Activated T-cell treated with anti-CD3 and anti-CD28 coated beads for 48 hours (primary cell): Measurements from ENCODE around the gene NR1H3.

Experiments
- DNase-seq: peaks from one replicate; pipeline ENCODE4 v3.0.0-alpha.2; 2020; ENCODE audit warnings: low read depth

NR1H3 gene

DNA sequence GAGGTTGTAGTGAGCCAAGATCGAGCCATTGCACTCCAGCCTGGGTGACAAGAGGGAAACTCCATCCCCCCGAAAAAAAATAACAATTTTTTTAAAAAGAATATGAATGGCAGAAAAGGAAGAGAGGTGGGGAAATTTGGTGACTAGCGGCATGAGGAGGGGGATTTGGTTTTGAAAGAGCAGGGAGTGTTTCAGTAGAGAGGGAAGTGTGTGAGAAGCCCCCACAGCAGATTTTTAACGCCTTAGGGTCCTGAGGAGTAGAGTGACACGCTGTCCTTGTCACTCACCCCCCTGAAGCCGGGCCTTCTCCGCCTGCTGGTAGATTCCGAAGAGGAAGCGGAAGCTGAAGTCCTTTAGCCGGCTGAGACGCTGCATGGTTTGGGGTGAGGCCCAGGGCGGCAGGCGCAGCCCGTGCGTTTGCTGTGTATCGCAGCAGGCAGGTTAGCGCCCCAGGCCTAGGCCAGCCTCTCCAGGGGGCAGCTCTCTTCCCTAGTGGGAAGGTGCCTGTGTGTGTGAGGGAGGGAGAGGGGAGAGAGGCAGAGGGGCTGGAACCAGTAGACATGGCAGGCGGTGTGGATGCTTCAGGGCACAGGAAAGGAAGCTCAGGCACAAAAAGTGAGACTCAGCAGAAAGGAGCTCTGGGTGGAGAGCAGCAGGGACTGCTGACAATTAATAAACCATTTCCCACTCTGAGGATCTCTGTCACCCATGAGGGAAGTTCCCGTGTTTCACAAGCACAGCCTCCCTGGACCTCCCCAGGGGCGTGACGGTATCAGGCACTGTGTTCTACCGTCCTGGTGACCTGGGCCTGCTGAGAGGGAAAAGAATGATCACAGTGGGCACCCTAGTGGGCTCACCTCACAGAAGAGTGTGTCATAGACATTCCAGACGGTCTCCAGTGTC is 13.1 kb upstream of the NR1H3 start:
- no peak for DNase-seq

DNA sequence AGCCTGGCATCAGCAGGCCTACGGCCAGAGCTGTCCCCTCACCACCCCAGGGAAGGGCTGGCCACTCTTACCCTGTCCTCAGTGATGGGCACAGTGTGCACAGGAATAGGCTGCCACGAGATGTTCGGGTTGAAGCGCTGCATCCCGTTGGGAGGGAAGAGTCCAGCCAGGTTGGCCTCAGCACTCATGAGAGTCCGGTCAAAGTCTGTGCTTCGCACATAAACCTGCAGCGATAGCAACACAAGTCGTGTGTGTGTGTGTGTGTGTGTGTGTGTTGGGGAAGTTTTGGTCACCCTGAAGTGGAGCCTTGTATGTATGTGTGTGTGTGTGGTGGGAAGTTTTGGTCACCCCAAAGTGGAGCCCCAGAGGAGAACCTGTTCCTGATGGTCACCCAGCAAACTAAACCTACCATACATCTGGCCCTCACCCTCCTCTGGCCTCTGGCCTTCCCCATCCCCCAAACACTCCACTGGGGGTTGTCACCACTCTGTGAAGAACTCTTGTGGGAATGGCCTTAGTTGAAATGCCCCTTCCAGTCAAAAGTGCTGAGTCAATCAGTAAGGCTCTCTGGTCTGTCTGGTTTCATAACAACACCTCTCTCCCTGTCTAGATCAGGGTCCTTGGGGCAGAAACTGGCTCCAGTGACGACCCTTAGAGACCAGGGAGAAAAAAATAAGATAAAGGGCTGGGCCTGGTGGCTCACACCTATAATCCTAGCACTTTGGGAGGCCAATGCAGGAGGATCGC is 12.0 kb upstream of the NR1H3 start:
- no peak for DNase-seq

DNA sequence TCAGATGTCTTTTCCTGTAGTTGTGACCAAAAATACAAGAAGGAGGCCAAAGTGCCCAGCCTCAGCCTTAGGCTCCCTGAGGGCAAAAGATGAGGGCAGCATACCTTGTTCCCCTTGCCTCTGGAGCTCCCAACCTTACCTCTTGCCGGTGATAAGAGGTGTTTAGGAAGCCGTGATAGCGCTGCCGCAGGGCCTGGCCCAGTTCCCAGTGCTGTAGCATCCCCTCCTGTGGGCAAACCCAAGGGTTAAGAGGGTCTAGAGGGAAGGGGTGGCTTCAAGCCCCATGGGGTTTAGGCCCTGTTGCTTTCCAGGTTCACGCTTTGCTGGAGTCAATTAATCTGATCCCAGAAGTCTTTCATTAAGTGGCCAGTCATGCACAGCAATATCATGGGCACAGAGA is 10.3 kb upstream of the NR1H3 start:
- no peak for DNase-seq

DNA sequence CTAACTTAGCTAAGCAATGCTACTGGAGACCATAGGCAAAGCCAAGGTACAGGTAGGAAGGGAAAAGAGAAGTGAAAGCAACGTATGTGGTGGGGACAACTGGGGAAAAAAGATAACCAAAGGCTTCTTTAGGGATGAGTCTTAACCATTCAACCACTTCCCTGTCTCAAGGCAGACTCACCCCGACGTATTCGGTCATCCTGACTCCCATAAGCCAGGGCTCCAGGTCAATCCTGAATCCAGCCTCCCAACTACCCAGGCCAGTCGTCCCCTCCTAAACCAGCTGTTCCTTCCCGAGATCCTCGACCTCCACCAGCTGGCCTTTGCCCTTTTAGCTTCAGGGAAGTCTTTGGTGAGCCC is 9.5 kb upstream of the NR1H3 start:
- DNase-seq, result no peak

DNA sequence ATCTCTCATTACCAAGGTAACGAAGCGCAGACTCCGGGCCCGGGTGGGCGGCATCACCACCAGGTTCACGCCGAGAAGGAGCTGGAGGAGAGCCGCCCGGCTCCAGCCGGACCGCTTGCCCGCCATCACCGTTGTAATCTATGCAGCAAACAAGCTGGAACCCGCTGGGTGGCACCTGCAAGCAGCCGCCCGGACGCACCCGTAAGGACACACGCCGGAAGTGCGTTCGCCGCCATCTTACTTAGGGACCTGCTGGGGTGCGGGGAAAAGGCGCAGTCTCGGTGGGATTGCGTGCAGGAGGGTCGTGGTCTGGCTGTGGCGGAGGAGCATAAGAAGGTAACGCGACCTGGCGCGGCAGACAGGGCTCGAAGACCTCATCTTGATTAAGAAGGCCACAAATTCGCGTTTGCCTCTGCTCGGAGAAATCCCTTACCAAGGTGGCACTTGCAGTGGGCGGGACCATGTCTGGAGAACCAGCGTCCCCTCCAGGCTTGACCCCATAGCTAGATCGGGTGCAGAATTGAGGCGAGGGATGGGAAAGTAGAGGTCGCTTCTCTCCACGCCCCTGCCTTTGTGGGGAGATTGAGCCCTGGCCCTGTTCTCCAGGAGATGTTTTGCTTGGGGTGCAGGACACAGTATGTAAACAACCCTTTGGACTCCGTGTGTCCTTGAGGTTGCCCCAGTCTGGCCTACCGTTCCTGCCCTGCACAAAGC is 9.0 kb upstream of the NR1H3 start, which contains the start of gene ACP2:
Gene ACP2 (minus strand): TSS at position 151 of the 714 bp plus-strand sequence. CDS start 25 bp downstream, at position 126.
- peak; percentile 84 for DNase-seq

DNA sequence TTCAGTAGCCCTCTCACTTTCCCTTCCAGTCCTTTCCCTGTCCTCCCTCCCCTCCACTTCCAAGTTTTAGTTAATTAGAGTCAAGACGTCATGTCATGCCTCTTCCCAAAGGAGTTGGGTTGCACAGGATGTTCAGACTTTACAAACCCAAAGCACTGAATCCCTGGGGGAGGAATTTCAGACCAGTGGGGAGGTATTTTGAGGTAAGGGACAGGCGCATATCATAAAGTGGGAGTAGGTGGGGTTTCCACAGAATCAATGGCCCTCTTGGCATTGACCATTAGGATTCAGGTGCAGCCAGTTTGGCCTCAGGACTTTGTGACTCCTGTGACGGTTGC is 8.4 kb upstream of the NR1H3 start:
- no peak for DNase-seq

DNA sequence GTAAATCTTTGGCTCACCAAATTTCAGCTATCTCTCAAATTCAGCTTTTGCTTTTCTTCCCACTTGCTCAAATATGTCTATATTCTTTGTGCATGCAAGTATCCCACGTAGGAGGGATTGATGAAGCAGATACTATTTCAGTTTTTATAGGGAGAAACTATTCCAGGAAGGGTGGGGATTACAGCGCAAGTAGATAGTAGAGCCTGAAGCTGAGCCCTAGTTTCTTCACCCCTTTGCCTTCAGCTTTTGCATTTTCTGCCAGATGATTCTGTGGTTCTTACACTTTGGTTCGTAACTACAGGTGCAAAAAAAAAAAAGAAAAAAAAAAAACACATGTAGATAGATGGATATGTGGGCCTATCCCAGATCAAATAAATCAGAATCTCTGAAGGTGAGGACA is 6.0 kb upstream of the NR1H3 start:
- DNase-seq, result no peak

DNA sequence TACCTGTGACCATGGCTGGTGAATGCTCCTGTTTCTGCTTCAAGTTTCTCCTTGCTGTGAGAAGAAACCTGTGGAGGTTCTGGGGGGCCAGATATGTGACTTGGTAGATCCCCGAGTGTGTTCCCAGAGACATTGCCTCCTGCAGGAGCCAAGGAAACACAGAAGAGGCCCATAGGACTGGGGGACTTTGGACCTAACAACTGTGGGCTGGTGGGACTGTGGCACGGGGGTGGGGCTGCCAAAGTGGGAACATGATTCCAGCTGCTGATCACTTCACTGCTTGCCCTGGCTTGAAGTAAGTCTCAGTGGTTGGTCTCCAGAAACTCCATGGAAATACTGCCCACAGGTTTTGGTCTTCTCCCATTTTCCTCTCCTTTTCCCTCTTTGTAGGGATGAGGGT is 4.1 kb upstream of the NR1H3 start:
- no peak for DNase-seq

DNA sequence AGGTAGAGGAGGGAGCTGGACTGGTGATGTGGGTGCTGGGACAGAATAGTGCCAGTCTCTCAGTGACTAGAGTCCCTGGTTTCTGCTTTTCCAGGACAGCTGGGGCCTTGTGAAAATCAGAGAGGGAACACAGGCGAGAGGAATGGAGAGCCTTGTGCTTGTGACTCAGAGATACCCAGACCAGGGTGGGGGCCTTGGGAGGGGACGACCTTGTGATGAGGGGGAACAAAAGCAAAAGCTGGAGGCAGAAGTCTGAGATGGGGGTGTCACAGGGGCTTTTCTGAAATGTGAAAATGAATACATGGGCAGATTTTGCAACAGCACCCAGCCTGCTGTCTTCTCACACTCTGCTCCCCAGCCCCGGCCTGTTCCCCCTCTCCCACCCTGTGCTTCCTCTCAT is 3.4 kb upstream of the NR1H3 start:
- no peak for DNase-seq

DNA sequence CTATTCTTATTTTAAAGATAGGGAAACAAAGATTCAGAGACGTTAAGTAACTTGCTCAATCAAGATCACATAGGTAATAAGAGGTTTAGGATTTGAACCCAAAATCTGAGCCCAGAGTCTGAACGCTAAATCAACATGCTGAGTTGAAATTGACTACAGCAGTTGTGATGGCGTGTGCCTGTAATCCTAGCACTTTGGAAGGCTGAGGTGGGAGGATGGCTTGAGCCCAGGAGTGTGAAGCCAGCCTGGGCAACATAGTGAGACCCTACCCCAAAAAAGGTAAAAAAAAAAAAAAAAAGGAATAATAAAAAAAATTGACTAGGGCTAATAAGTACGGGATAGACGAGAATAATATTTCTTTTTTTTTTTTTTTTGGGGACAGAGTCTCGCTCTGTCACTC is 1.4 kb upstream of the NR1H3 start:
- DNase-seq, result no peak

DNA sequence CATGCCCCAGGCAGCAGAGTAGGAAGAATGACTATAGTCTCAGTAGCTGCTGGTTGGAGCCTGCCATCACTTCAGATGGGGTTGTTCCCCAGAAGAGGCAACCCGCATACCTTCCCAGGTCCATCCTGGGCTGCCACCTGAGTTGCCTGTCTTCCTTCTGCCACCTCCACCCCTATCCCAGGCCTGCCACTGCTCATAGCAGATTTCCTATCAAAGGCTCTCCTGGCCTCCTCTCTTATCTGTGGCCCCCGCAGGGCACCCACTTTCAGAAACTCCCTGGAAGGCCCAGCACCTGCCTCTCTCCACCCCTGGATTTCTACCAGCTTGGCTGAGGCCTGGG is 649 bp upstream of the NR1H3 start:
- DNase-seq, result no peak

DNA sequence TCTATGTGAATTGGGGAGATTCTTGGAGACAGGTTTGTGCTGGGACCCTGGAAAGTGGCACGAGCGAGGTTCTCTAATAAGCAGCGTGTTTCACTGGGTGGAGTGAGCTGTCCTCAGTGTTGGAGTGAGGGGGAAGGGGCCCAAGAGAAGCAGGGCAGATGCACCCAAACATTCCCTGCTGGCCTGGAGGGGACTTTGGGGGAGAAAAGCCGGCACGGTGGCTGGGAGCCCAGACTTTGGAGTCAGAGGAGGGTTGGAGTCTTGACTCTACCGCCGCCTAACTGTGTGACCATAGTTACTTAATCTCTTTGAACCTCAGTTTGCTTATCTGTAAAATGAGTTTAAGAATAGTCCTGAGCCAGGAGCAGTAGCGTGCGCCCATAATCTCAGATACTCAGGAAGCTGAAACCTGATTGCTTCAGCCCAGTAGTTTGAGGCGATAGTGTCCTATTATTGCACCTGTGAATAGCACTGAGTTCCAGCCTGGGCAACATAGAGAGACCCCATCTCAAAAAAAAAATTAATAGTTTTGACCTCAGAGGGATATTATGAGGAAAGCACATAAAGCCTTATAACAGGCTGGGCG is 614 bp downstream of the NR1H3 start:
- DNase-seq, result no peak

DNA sequence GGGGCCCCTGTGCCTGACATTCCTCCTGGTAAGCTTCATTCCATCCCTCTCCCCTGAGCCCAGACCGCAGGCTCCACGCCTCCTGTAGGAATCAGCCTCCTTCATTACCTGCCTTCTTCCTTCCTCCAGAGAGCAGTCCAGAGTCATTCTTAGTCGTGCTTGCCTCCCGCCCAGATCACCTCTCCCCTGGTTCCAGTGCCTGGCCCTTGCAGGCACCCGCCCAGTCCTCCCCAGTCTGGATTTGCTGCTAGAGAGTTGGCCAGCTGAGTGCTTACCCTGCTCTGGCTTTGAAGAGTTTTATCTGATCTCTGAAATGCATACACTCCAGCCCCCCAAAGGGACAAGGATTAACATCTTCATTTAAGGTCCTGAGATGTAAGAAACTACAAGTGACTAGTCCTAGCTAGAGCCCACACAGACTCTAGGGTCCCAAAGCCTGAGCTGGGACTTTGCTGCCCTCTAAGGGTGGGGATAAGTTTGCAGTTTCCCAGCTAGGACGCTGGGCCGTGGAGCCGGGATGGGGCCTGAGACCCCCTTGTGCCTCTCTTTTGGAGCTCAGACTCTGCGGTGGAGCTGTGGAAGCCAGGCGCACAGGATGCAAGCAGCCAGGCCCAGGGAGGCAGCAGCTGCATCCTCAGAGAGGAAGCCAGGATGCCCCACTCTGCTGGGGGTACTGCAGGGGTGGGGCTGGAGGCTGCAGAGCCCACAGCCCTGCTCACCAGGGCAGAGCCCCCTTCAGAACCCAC is 1.6 kb downstream of the NR1H3 start:
- DNase-seq, result peak; percentile 26

DNA sequence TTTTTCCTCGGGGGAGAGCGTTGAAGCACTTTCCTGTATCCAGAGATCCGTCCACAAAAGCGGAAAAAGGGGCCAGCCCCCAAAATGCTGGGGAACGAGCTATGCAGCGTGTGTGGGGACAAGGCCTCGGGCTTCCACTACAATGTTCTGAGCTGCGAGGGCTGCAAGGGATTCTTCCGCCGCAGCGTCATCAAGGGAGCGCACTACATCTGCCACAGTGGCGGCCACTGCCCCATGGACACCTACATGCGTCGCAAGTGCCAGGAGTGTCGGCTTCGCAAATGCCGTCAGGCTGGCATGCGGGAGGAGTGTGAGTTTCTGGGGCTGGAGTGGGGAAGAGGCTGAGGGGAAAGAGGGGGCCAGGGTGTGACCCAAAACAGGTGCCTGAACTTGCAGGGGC is 2.6 kb downstream of the NR1H3 start:
- no peak for DNase-seq

DNA sequence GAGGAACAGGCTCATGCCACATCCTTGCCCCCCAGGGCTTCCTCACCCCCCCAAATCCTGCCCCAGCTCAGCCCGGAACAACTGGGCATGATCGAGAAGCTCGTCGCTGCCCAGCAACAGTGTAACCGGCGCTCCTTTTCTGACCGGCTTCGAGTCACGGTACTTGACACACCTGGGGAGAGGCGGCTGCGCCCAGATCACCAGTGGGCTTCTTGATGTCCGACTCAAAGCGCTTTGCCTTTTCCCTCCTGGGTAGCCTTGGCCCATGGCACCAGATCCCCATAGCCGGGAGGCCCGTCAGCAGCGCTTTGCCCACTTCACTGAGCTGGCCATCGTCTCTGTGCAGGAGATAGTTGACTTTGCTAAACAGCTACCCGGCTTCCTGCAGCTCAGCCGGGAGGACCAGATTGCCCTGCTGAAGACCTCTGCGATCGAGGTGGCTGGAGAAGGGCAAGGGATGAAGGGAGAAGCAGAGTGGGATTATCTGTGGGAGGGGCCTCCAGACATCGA is 3.5 kb downstream of the NR1H3 start:
- DNase-seq, result no peak

DNA sequence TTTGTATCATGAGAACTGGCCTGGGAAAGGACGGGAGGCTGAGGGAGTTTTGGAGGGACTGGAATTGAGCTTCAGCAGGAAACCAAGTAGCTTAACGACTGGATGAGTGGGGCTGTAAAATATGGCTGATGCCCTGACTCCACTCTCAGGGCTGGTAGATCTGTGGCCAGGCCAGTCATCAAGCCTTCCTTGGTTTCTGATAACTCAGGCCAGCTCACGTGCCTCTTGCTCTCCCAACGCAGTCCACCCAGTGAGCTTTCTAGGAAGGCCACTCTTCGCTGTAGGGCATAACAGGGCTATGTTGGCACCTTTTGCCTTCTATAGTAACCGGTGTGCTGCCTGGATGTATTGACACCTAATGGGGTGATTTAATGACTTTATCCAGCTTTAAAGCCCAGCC is 6.3 kb downstream of the NR1H3 start:
- DNase-seq, result no peak

DNA sequence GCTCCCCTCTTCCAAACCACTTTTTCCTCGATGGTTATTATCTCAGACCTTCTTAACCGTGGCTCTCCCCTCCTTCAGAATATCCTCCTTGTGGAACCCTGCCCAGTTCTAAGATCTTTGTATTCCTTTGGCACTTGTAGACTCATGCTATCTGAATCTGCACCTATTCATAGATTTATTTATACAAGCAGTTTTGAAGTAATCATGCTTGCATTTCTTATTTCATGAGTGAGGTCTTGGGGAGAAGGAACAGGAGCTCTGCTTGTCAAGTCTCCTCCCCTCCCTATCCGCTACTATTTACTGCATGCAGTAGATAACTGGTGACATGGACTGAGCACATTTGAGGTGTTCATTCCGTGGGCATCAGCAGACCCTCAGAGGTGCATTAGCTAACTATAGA is 6.7 kb downstream of the NR1H3 start:
- DNase-seq, result no peak

DNA sequence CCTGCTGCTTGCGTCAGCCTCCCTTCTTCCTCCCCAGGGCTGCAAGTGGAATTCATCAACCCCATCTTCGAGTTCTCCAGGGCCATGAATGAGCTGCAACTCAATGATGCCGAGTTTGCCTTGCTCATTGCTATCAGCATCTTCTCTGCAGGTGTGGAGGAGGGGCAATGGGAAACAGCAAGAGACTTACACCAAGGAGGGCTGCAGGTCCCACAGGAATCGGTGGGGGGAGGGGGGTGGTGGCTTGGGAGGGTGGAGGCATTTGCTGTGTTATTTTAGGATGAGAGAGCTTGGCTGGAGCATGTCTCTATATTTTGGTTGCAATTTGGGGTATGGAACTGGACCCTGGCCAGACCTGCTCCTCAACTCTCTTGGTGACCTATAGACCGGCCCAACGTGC is 10.1 kb downstream of the NR1H3 start:
- no peak for DNase-seq

DNA sequence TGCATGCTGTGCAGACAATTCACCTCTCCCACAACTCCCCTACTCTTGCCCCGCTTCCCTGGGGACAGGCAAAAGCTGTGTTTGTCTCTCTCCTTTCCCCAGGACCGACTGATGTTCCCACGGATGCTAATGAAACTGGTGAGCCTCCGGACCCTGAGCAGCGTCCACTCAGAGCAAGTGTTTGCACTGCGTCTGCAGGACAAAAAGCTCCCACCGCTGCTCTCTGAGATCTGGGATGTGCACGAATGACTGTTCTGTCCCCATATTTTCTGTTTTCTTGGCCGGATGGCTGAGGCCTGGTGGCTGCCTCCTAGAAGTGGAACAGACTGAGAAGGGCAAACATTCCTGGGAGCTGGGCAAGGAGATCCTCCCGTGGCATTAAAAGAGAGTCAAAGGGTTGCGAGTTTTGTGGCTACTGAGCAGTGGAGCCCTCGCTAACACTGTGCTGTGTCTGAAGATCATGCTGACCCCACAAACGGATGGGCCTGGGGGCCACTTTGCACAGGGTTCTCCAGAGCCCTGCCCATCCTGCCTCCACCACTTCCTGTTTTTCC is 10.7 kb downstream of the NR1H3 start:
- no peak for DNase-seq

DNA sequence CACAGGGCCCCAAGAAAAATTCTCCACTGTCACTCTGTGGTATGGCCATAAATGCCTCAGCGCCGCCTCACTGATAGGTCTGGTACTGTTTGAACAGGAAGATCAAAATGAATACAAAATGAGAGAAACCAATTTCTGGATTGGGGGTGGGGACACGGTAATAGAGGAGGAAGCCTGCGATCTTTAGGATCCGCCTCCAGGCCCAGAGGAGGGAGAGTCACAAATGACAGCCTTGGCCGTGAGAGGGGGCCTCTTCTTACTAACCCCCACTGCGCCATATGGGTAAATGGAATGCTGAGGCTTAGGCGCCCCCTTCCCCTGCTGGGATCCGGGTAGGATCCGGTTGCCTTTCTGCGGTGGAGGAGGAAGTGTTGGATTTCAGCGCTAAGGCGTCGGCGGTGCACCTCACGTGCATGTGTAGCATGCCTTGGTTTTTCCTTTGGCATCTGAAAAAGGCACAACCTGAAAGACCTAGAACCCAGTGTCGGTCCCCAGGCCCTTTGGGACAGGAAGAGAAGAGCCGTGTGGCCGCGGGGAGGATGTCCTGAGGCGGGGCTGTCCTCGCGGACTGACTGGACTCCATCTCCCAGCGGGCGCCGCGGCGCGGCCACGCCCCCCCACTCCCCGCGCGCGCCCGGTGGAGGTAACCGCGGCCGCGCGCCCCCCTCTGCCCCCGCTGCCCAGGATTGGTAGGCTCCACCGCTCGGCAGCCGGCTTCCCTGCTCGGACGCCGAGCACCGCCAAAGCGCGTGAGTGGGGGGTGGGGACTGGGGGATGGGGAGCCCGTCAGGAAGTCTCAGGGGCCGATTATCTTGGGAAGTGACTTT is 11.4 kb downstream of the NR1H3 start:
- DNase-seq, result peak; percentile 88
